T-helper 1 cell (primary cell): ENCODE measurements around the gene ZNF525.
A peak's percentile ranks its signal among the peaks of the same experiment; 100 is the strongest.
"Not testable (repeated sequence)": the region's sequence is repeated elsewhere in the genome, so short reads cannot be mapped to it uniquely, and the experiment has no call there.

Experiments
- DNase-seq, 5 donors: peaks; one replicate each; pipeline ENCODE4 v3.0.0-alpha.2; 2012 to 2020

Gene ZNF525

DNA sequence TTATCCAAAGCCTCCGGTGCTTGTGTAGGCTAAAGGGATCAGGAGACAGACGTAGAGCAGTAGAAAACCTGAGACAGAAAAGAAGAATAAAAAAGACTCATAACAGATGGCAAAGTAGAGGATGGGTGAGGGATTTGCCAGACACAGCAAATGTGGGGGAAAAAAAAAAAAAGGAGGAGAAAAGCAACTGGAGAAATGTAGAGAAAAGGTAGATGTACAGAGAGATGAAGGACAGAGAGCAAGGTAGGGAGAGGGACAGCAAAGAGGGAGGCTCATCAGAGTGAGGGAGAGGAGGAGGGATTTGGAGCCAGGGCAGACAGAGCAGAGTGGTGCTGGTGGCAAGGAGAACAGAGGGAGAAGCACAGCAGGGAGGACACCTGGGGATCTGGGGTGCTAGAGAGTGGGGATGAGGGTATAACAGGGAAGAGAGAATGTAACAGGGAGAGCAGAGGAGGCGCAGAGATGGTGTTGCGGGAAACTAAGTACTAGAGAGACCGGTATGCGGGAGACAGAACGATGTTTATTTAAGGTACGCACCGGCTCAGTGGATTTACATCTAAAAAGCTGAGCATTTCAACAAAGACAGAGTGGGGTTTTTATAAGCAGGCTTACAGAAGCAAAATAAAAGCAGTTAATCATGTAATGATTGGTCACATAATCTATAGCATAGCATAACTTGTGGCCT, 30.5 kb downstream of the ZNF525 start:
- DNase-seq: not testable (repeated sequence)

DNA sequence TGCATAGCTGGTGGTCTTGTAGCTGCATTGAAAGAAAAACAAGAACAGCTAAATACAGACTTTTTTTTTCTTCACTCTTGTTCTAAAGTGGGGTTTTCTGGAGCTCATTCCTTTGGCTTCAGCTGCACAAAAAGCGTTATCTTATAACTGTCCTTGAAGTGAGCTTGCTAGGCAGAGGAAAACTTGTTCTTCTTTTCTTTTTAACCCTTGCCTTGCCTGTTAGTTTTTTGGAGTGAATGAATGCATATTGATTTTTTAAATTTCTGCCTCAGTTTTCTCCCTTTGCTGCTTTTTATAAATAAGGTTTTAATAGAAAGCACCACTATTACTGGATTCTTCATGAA, 31.0 kb downstream of the ZNF525 start:
- no peak for DNase-seq

DNA sequence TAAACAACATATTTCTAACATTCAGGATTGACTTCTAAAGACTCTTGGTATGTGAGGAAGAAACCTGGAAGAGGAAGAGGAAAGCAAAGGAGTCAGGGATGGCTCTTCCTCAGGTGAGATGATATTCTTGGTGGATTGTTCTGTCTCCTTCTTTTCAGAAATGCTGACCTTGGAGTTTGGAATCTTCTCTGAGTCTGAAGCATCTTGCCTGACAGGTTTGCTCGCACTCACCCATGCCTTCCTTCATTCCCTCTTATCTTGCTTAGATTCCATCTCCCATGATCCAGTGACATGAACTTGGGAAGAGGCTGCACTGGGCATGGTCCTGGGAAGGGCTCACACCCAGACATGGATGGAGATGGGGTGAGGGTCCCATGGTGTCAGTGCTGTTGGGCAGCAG, 32.4 kb downstream of the ZNF525 start:
- DNase-seq: not testable (repeated sequence)

DNA sequence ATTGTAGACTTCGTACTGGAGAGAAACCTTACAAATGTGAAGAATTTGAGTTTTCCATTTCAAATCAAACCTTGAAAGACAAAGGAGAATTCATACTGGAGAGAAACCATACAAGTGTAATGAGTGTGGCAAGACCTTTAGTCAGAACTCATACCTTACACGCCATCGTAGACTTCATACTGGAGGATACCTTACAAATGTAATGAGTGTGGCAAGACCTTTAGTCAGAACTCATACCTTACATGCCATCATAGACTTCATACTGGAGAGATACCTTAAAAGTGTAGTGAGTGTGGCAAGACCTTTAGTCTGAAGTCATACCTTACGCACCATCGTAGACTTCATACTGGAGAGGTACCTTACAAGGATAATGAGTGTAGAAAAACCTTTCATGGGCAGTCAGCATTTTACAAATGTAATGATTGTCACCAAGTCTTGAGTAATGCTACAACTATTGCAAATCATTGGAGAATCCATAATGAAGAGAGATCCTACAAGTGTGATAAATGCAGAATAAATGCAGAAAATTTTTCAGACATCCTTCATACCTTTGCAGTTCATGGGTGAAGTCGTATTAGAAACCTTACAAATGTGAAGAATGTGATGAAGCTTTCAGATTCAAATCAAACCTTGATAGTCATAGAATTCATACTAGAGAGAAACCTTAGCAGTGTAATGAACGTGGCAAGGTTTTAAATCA, 44.1 kb downstream of the ZNF525 start:
- no peak for DNase-seq

DNA sequence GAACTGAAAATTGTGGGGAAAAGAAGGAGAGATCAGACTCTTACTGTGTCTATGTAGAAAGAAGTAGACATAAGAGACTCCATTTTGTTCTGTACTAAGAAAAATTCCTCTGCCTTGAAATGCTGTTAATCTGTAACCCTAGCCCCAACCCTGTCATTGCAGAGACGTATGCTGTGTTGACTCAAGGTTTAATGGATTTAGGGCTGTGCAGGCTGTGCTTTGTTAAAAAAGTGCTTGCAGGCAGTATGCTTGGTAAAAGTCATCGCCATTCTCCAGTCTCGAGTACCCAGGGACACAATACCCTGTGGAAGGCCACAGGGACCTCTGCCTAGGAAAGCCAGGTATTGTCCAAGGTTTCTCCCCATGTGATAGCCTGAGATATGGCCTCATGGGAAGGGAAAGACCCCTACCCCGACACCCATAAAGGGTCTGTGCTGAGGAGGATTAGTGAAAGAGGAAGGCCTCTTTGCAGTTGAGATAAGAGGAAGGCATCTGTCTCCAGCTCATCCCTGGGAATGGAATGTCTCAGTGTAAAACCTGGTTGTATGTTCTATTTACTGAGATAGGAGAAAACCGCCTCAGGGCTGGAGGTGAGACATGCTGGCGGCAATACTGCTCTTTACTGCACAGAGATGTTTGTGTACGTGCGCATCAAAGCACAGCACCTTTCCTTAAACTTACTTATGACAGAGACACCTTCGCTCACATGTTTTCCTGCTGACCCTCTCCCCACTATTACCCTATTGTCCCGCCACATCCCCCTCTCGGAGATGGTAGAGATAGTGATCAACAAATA, 55.2 kb downstream of the ZNF525 start:
- DNase-seq: not testable (repeated sequence)

DNA sequence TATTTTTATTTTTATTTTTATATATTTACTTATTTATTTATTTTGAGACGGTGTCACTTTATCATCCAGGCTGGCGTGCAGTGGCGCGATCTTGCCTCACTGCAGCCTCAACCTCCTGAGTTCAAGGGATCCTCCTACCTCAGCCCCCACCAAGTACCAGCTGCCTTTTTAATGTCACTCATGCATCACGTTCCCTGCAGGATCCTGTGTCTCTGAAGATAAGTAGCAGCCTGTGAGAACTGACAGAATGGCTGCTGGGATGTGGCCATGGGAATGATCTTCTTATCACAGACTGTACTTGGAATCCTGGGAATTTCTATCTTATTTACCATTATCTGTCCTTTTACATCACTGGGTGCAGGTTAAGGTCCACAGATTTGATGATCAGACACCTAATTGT, 57.0 kb downstream of the ZNF525 start:
- DNase-seq: no peak

DNA sequence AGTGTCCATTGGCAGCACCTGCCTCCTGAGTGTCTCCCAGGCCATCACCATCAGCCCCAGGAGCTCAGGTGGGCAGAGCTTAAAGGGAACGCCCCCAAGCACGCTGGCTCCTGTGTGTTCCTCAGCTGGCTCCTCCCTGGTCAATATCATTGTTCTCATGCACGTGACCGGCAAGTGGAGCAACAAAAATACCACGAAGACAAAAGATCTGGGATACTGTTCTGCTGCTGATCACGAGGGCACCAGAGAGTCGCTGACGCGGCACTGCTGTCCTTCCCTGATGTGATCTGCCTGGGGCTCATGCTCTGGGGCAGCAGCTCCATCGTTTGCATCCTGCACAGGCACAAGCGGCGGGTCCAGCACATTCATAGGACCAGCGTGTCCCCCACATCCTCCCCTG, 57.6 kb downstream of the ZNF525 start:
- DNase-seq: not testable (repeated sequence)

DNA sequence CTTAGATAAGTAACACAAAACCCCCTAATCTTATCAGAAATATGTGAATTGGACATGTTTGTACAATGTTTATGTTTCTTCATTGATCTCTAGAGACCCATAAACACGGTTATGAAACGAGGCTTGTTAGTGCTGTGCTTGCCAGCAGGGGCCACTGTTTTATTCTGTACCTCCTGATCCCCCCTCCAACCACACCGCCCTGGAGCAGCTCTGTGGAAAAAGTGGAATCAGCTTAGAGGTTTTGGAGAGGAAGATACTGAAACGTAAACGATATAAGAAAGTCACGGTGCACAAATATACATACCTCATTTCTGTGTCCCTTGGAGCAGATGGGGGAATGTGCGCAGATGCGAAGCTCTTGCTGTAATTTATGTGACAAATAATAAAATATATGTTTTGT, 58.2 kb downstream of the ZNF525 start:
- DNase-seq: not testable (repeated sequence)

DNA sequence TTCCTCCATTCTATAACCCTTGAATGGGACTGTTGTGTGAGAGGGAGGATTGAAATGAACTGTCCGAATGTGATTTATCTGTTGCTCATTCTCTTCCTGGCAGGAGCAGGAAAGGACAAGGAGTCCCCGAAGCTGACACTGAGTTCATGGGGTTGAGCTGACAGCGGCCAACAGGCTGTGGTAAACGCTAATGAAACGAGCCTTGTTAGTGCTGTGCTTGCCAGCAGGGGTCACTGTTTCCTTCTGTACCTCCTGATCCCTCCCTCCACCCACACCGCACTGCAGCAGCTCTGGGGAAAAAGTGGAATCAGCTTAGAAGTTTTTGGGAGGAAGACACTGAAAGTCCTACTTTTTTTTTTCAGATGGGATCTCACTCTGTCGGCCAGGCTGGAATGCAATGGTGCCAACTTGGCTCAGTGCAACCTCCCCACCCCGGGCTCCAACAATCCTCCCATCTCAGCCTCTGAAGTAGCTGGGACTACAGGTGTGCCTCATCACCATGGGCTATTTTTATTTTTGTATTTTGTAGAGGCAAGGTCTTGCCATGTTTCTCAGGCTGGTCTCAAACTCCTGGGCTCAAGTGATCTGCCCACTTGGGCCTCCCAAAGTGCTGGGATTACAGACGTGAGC, 59.6 kb downstream of the ZNF525 start:
- DNase-seq: peak; percentile 21 to 63 (median 51)

DNA sequence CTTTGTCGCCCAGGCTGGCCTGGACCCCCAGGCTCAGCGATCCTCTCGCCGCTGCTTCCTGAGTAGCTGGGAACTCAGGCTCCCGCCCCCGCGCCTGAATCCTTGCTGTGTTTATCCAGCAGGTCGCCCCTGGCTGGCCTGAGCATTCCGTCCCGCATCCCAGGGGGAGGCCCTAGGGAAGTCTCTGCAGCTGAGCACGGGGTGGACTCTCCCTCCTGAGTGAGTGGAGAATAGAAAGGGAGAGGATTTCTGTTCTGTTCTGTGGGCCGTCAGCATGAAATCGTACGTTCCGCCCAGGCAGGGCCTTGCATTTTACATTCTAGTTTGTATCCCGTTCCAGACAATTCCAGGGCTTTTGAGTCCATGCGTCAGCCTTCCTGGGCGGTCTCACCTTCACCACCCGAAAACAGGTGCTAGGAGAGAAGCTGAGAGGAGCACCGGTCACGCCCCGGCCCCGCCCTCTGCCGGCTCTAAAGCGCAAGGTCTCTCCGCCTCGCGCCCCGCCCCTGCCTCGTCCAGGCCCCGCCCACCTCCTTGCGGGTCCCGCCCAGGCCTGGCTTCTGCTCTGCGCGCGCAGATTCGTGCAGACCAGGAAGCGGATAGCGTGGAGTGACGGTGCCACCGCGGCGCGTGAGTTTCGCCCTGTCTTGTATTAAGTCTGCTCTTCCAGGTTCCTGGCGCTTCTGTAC, 66.0 kb downstream of the ZNF525 start, which contains the start of gene ZNF761:
ZNF761 (plus strand) TSS at position 586 of the 689 bp plus-strand sequence. CDS start 15,285 bp downstream, outside the sequence.
- DNase-seq: peak; percentile 94 to 97 (median 96)

DNA sequence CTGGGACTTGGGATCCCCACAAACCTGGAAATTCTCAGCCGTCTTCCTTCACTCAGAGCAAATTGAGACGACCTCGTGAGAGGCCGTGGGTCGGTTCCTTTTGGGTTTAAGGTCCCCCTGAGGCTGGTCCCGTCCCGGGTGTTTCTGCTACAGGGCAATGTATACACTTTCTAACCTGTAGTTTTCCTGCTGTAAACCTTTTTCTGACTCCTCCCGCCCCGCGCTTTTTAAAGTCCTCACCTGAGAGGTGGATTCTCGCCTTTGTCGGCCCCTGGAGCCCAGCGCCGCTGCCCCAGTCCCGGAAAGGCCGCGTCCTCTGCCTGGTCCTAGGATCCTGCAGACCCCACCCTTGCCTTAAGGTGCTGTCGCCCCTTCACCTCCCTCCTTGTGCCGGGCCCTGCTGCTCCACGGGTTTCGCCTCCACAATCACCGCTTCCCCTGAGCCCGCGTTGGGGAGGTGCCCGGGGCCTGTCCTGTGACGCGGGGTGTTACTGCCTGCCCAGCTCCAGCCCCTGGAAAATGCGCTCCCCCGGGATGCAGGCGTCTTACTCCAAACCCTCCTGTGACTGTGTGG, 66.7 kb downstream of the ZNF525 start:
- DNase-seq: peak in 2 of 5 donors; percentile 7 to 16
